Neuronal stem cell (in vitro differentiated cells): ENCODE measurements around the gene AFF3.

Experiments
- DNase-seq: peaks from one replicate; pipeline ENCODE4 v3.0.0-alpha.2; 2013; ENCODE audit warnings: low spot score
- H2AFZ ChIP-seq: one replicate; pipeline ENCODE4 v1.6.1; 2013; ENCODE audit warnings: mild to moderate bottlenecking, low read length, inconsistent platforms
- H2AK5ac ChIP-seq: 2 replicates; pipeline ENCODE4 v1.6.1; 2013; ENCODE audit warnings: low read depth, mild to moderate bottlenecking, inconsistent platforms, low read length, moderate library complexity, mixed read lengths
- H2BK120ac ChIP-seq: 2 replicates; pipeline ENCODE4 v1.6.1; 2013; ENCODE audit warnings: low read depth, mild to moderate bottlenecking, inconsistent platforms, low read length, moderate library complexity, mixed read lengths
- H2BK12ac ChIP-seq: one replicate; pipeline ENCODE4 v1.6.1; 2013; ENCODE audit warnings: low read length, inconsistent platforms
- H2BK15ac ChIP-seq: 2 replicates; pipeline ENCODE4 v1.6.1; 2013; ENCODE audit warnings: mild to moderate bottlenecking, low read length, inconsistent platforms, mixed read lengths
- H2BK5ac ChIP-seq: one replicate; pipeline ENCODE4 v1.6.1; 2013; ENCODE audit warnings: inconsistent platforms, mild to moderate bottlenecking, low read length, moderate library complexity
- H3K14ac ChIP-seq: one replicate; pipeline ENCODE4 v1.6.1; 2013; ENCODE audit warnings: low read length, inconsistent platforms
- H3K18ac ChIP-seq: 2 replicates; pipeline ENCODE4 v1.6.1; 2013; ENCODE audit warnings: low read length, inconsistent platforms
- H3K23ac ChIP-seq: 2 replicates; pipeline ENCODE4 v1.6.1; 2013; ENCODE audit warnings: low read depth, mild to moderate bottlenecking, mixed read lengths, low read length, inconsistent platforms; ENCODE audit not compliant: poor library complexity
- H3K27ac ChIP-seq: replicated peaks from 3 replicates; pipeline ENCODE4 v1.5.1; 2013; ENCODE audit warnings: low read length, inconsistent platforms
- H3K27me3 ChIP-seq, 3 experiments: 2 replicates each; pipeline ENCODE4 v1.6.1; 2013; ENCODE audit warnings: low read length in 3 of 3, mild to moderate bottlenecking in 2 of 3, inconsistent platforms in 1 of 3, low read depth in 1 of 3, mixed read lengths in 1 of 3, moderate library complexity in 1 of 3; ENCODE audit not compliant: control insufficient read depth in 3 of 3, insufficient read depth in 3 of 3
- H3K36me3 ChIP-seq, 2 donors: replicated peaks in 1 of 2; 2 replicates each; pipeline ENCODE4 v1.6.1; 2013; ENCODE audit warnings: low read length in 2 of 2; ENCODE audit not compliant: control insufficient read depth in 2 of 2, insufficient read depth in 2 of 2
- H3K4ac ChIP-seq: 2 replicates; pipeline ENCODE4 v1.6.1; 2013; ENCODE audit warnings: inconsistent platforms, mild to moderate bottlenecking, low read length, moderate library complexity
- H3K4me1 ChIP-seq, 2 donors: 1 replicate in 1 of 2; 2 replicates in 1 of 2; pipeline ENCODE4 v1.6.1; 2013; ENCODE audit warnings: low read length in 2 of 2, low read depth in 1 of 2; ENCODE audit not compliant: control insufficient read depth in 2 of 2, insufficient read depth in 1 of 2
- H3K4me2 ChIP-seq: one replicate; pipeline ENCODE4 v1.6.1; 2013; ENCODE audit warnings: mild to moderate bottlenecking, low read length, inconsistent platforms; ENCODE audit not compliant: insufficient read depth, poor library complexity, severe bottlenecking
- H3K4me3 ChIP-seq, 2 donors: 2 replicates each; pipeline ENCODE4 v1.5.1; 2013; ENCODE audit warnings: low read length in 2 of 2, mild to moderate bottlenecking in 2 of 2, inconsistent platforms in 1 of 2, moderate library complexity in 1 of 2
- H3K79me1 ChIP-seq: one replicate; pipeline ENCODE4 v1.6.1; 2013; ENCODE audit warnings: low read depth, mild to moderate bottlenecking, inconsistent platforms, low read length, moderate library complexity
- H3K9ac ChIP-seq: one replicate; pipeline ENCODE4 v1.6.1; 2013; ENCODE audit warnings: mild to moderate bottlenecking, low read depth, low read length, inconsistent platforms; ENCODE audit not compliant: poor library complexity
- H3K9me3 ChIP-seq, 2 donors: replicated peaks in 1 of 2; 2 replicates each; pipeline versions ENCODE3 to v1.6.1; 2013; ENCODE audit warnings: low read length in 2 of 2, mild to moderate bottlenecking in 2 of 2, inconsistent platforms in 1 of 2, low read depth in 1 of 2, mixed read lengths in 1 of 2, moderate library complexity in 1 of 2; ENCODE audit not compliant: control insufficient read depth in 2 of 2, insufficient read depth in 1 of 2
- H4K8ac ChIP-seq: one replicate; pipeline ENCODE4 v1.6.1; 2013; ENCODE audit warnings: low read depth, mild to moderate bottlenecking, inconsistent platforms, low read length, moderate library complexity
- H4K91ac ChIP-seq: one replicate; pipeline ENCODE4 v1.6.1; 2013; ENCODE audit warnings: low read length, low read depth, mild to moderate bottlenecking, inconsistent platforms; ENCODE audit not compliant: poor library complexity
- WGBS, 2 donors: extraction: QIAGEN DNeasy Blood & Tissue Kit; methylation state at CpG; one replicate each; pipeline ENCODE4 v1.1.7; 2013; ENCODE audit warnings: missing lambda C conversion rate in 2 of 2, mixed read lengths in 1 of 2; ENCODE audit not compliant: insufficient read length in 2 of 2, insufficient replicate concordance in 1 of 2; ENCODE audit errors: extremely low coverage in 2 of 2; 5-methylcytosine and 5-hydroxymethylcytosine counted together

The AFF3 gene

GRCh38 chr2:99821039-99821438 is 321.4 kb downstream of the AFF3 start:
- H3K4me3 ChIP-seq = no peak overlapping the region
- no peak overlapping the region for H2AFZ ChIP-seq
- no CpG with 5 or more reads among the region's 3 CpGs for WGBS, 2 donors
- DNase-seq = no peak
- no peak overlapping the region for H3K4me2 ChIP-seq
- no peak overlapping the region for H3K14ac ChIP-seq
- no peaks in the 10 kb centered on the region for H3K79me1 ChIP-seq
- peaks cover 5 to 17% of the 10 kb centered on the region in 2 donors for H3K4me1 ChIP-seq
- no peak overlapping the region for H3K4ac ChIP-seq
- no peak overlapping the region for H3K18ac ChIP-seq
- H3K9me3 ChIP-seq = peaks cover 0 to 7% of the 10 kb centered on the region in 2 donors
- H3K27ac ChIP-seq = no peak overlapping the region
- no peak overlapping the region for H2AK5ac ChIP-seq
- no peak overlapping the region for H4K8ac ChIP-seq
- H2BK5ac ChIP-seq = no peak overlapping the region
- H3K9ac ChIP-seq = no peak overlapping the region
- H2BK15ac ChIP-seq = no peak overlapping the region
- H2BK12ac ChIP-seq = no peak overlapping the region
- H3K27me3 ChIP-seq = no peaks in the 10 kb centered on the region
- no peak overlapping the region for H4K91ac ChIP-seq
- no peaks in the 10 kb centered on the region for H3K36me3 ChIP-seq
- no peak overlapping the region for H2BK120ac ChIP-seq
- H3K23ac ChIP-seq = no peak overlapping the region

DNA sequence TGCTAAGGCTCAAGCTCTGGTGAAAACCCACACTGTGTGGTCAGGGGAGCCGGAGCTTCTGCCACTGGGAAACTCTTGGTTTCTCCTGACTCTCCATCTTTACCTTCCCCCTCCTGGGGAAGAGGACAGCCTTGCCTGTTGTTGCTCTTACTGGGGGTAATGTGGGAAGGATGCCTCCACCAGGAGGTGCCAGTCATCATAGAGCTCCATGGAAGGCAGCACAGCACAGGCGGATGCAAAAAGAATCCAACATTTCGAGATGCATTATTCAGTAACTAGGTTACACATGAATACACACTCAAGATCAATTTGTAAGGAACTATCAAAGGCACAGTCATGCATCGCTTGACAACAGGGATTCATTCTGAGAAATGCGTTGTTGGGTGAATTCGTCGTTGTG is 322.6 kb downstream of the AFF3 start:
- H3K4me3 ChIP-seq = no peak overlapping the region

GRCh38 chr2:99818842-99819241 is 323.5 kb downstream of the AFF3 start:
- H3K18ac ChIP-seq = no peak overlapping the region
- no CpG with 5 or more reads among the region's 2 CpGs for WGBS, 2 donors
- no peaks in the 10 kb centered on the region for H3K27me3 ChIP-seq
- H3K9me3 ChIP-seq = peaks cover 0 to 10% of the 10 kb centered on the region in 2 donors
- no peak overlapping the region for H3K4me3 ChIP-seq
- H4K8ac ChIP-seq = no peak overlapping the region
- H3K27ac ChIP-seq = no peak overlapping the region
- H2BK12ac ChIP-seq = no peak overlapping the region
- H4K91ac ChIP-seq = no peak overlapping the region
- no peak for DNase-seq
- no peak overlapping the region for H3K14ac ChIP-seq
- no peak overlapping the region for H2BK5ac ChIP-seq
- no peak overlapping the region for H2AK5ac ChIP-seq
- H3K9ac ChIP-seq = no peak overlapping the region
- H3K23ac ChIP-seq = no peak overlapping the region
- H3K4me2 ChIP-seq = no peak overlapping the region
- no peak overlapping the region for H2BK15ac ChIP-seq
- H3K79me1 ChIP-seq = no peaks in the 10 kb centered on the region
- no peak overlapping the region for H2AFZ ChIP-seq
- H2BK120ac ChIP-seq = no peak overlapping the region
- peaks cover 5 to 17% of the 10 kb centered on the region in 2 donors for H3K4me1 ChIP-seq
- no peaks in the 10 kb centered on the region for H3K36me3 ChIP-seq
- no peak overlapping the region for H3K4ac ChIP-seq

More for the DNA sequence above, 322.6 kb downstream of the AFF3 start:
- Histone ChIP-seq H3K36me3 (no peaks in the 10 kb centered on the region), H3K4me1 (peaks cover 5 to 17% of the 10 kb centered on the region in 2 donors), H3K79me1 (no peaks in the 10 kb centered on the region), H3K23ac (no peak overlapping the region), H2AK5ac (no peak overlapping the region), H3K18ac (no peak overlapping the region), H3K14ac (no peak overlapping the region), H4K8ac (no peak overlapping the region), H2BK120ac (no peak overlapping the region), H2BK5ac (no peak overlapping the region), H3K9me3 (peaks cover 0 to 10% of the 10 kb centered on the region in 2 donors), H3K9ac (no peak overlapping the region), H3K4me2 (no peak overlapping the region), H2BK15ac (no peak overlapping the region), H2AFZ (no peak overlapping the region), H2BK12ac (no peak overlapping the region), H4K91ac (no peak overlapping the region), H3K27me3 (no peaks in the 10 kb centered on the region), H3K4ac (no peak overlapping the region), H3K27ac (no peak overlapping the region)
- WGBS, 2 donors = no CpG with 5 or more reads among the region's 7 CpGs
- DNase-seq = no peak

DNA sequence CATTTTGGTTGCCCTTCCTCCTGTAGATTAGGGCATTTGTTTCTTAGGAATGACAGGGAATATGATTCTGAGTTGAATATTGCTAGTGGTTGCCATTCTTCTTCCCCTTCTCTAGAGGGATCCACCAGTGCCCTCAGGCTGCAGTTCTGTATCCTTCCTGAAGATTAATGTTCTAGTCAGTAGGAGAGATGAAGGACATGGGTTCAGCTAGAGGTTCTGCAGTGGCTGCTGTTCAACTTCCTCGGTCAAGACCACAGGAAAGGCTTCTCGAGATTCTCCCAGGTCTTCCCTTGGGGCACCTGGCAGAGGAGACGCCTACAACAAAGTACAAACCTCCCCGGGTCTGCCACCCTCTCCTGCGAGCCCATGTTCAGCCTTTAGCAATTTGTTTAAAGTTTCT is 325.5 kb downstream of the AFF3 start:
- Histone ChIP-seq H3K9ac (no peak overlapping the region), H4K8ac (no peak overlapping the region), H3K27me3 (no peaks in the 10 kb centered on the region), H3K23ac (no peak overlapping the region), H3K9me3 (peaks cover 0 to 10% of the 10 kb centered on the region in 2 donors), H2AK5ac (no peak overlapping the region), H3K36me3 (no peaks in the 10 kb centered on the region), H3K27ac (no peak overlapping the region), H3K14ac (no peak overlapping the region), H3K4me1 (peaks cover 4 to 8% of the 10 kb centered on the region in 2 donors), H2AFZ (no peak overlapping the region), H3K18ac (no peak overlapping the region), H2BK15ac (no peak overlapping the region), H3K4ac (no peak overlapping the region), H3K4me3 (no peak overlapping the region), H4K91ac (no peak overlapping the region), H3K79me1 (no peaks in the 10 kb centered on the region), H3K4me2 (no peak overlapping the region), H2BK120ac (no peak overlapping the region), H2BK12ac (no peak overlapping the region), H2BK5ac (no peak overlapping the region)
- no CpG with 5 or more reads among the region's 5 CpGs for WGBS, 2 donors
- no peak for DNase-seq
